HT-29 (cell line): ENCODE data around the gene CARNS1. TPM values are rescaled to one million over a fixed set of nuclear protein-coding genes. Genes with fewer than 3 reads are reported as not detected.
A peak's percentile ranks its signal among the peaks of the same experiment; 100 is the strongest.
"Not testable (repeated sequence)": the region's sequence is repeated elsewhere in the genome, so short reads cannot be mapped to it uniquely, and the experiment has no call there.

Source experiments
- DNase-seq: peaks from one replicate; pipeline ENCODE4 v3.0.0-alpha.2; 2015; ENCODE audit warnings: low spot score
- small RNA-seq: library from RNA; depleted of rRNA; stranded (forward); fragments of <200 nt; gene quantifications from one replicate; pipeline ENCODE3, GENCODE V24; 2014
- total RNA-seq: library from RNA; depleted of rRNA; stranded (reverse); fragments of >200 nt; shearing (Covaris generic); gene quantifications from 2 replicates; pipeline ENCODE4 v1.2.3, GENCODE V29; 2014; rRNA removed

The CARNS1 gene
- total RNA-seq, 1 experiment from 2014 or later, result 0.76 TPM

DNA sequence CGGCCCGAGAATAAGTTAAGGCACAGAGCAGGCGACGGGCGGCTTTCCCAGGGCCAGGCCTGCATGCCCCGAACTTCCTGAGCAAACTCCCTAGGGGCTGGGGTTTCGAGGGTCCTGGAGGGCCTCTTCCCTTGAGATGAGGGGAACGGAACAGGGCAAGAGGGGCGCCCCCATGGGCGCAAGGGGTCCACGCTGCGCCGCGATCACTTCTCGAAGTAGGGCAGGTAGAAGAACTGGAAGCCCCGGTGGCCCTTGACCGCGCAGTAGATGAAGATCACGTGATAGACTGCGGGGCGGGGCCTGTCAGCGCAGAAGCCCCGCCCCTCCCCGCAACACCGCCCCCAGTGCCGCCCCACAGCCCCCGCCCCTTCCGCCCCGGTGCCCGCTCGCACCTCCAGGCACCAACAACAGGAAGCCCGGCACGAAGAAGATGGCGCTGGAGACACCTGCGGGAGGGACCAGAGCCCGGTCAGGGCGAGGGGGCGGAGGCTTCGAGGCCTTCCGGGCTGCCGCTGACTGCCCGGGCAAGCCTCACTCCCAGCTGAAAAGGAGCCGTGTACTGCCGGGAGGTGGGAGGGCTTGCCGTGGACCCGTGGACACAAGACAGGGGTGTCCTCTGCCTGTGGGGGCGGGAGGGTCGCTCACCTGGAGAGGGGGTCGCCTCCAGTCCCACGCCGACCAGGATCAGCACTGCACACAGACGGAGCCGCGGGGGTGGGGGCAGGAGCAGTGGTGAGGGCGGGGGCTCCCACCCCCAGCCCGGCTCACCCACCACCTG lies 49.1 kb downstream of the CARNS1 start:
- DNase-seq, result peak; percentile 95

- DNase-seq, result peak; percentile 50
These were observed 49.7 kb downstream of the CARNS1 start for GRCh38 chr11:67465189-67465510.

DNA sequence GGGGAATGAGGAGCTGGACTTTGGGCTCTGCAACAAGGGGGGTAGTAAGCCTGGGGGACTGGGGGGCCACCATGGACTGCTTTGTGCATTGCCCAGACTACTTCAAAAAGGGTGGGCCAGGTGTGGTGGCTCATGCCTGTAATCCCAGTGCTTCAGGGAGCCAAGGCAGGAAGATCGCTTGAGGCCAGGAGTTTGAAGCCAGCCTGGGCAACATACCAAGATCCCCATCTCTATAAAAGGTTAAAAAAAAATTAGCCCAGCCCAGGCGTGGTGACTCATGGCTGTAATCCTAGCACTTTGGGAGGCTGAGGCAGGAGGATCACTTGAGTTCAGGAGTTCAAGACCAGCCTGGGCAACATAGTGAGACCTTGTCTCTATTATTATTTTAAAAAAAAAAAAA lies 50.1 kb downstream of the CARNS1 start:
- DNase-seq, result not testable (repeated sequence)

DNA sequence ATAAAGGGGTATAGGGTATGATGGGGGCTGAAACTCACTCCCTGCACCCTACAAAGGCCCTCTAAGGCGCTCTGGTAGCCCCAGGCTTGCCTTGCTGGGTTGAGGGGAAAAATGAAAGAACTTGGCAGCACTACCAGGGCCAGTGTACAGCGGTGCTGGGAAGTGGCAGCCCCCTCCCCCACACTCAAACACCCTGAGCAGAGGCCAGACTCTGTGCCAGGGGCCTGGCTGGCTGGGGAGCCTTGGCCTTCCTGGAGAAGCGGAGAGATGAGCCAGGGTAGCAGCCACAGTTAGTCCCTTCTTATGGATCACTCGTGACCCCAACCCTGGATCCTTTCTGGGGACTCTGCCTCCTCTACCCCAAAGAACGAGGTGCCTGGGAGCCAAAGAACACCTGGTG lies 50.9 kb downstream of the CARNS1 start:
- no peak for DNase-seq

DNA sequence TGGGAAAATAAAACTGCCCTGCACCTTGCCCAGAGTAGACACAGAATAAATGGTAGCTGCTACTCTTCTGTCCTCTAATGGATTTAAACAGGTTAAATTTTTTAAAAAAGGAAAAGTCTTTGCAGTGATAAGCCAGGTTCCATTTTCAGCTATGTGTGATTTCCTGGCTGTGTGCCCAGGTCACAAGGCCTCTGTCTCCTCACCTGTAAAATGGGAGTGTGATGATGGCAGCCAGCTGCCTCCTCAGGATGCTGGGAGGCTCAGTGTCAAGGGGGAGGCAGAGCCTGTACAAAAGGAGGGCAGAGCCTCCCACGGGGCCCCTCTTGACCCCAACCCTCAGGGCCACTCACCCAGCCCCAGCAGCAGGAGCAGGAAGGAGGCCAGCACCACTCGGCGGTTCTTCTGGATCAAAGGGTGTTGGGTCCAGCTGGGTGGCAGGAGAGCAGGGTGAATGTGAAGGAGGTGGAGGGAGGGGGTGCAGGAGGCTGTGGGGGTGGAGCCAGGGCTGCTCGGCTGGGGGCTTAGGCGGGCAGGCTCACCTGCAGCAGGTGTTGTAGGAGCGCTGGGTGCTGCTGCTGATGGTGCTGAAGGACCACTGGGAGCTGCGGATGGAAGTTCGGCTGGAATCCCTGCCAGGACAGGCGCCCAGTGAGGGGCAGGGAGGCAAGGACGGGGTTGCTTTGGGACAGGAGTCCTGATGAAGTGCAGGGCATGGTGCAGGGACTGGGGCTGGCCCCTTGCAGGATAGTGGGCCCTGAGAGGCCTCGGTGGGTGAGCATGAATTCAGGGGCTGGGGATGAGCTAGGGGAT lies 51.7 kb downstream of the CARNS1 start:
- no peak for DNase-seq

DNA sequence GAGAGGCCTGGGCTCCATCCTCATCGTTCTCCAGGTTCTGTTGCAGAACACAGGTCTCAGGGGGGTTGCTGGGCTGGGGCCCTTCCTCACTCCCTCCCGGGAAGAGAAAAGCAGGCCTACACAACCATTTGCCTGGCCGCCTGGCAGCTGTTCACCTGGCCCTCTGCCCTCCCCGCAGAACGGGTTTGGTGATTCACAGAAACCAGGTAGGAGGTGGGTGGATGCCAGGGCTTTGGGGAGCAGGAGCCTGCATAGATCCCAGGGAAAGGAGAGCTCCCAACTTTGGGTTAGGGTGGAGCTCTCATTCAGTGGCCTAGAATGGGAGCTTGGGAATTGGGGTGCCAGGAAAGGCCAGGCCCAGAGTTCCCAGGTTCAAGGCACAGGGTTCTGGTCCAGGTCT lies 52.6 kb downstream of the CARNS1 start:
- peak; percentile 93 for DNase-seq

DNA sequence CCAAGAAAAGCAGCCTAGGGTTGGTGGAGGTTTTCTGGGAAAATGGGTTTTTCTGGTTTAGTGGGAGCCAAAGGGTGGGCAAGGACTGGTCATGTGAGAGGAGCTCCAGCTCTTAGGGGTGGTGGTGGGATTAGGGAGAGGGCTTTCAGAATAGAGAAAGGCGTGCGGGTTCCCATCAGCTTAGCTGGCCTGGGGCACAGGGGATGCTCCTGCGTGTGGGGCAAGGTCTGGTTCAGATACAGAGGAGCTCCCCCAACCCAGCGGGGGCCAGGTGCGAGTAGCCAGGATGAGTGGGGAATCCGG lies 52.9 kb downstream of the CARNS1 start:
- no peak for DNase-seq

- DNase-seq, result peak; percentile 94
These were observed 53.5 kb downstream of the CARNS1 start, which contains the start of gene TMEM134 for GRCh38 chr11:67468759-67469507. TSS of gene TMEM134 (minus strand) at chr11:67469251. CDS start at chr11:67469192, 59 bp downstream.

DNA sequence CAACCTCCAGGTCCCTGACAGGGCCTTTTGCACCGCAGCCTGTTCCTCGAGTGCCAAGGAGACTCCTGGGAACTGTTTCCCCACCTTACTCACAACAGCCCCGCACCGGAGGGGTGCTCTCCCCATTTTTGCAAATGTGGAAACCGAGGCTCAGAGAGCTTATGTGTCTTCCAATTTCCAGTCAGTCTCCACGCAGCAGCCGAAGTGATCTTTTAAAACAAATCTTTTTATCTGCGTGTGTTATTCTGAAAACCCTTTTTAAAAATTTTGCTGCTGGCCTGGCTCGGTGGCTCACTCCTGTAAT lies 54.0 kb downstream of the CARNS1 start:
- no peak for DNase-seq

DNA sequence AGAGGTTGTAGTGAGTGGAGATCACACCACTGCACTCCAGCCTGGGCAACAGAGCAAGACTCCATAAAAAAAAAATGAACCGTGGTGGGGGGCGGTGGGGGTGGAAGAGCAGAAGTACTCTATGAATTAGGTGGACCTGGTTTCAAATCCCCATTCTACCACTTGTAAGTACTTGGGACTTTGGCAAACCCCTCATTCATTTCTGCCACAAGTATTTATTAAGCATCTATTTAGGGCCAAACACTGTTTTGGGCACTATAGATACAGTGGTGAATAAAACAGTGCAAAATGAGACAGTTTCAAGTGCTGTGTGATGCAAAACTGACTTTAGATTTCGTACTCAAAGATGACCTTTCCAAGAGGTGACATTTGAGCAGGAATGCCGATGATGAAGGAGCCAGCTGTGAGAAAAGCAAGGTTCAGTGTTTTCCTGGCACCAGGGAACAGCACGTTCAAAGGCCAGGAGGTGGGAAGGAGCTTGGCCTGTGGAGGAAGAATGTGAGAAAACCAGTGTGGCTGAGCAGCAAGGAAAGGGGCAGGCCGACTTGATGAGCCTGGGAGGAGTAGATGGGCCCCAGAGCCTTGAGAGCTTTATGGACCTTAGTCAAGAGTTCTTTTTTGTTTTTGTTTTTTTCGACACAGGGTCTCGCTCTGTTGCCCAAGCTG lies 55.0 kb downstream of the CARNS1 start:
- DNase-seq, result no peak

DNA sequence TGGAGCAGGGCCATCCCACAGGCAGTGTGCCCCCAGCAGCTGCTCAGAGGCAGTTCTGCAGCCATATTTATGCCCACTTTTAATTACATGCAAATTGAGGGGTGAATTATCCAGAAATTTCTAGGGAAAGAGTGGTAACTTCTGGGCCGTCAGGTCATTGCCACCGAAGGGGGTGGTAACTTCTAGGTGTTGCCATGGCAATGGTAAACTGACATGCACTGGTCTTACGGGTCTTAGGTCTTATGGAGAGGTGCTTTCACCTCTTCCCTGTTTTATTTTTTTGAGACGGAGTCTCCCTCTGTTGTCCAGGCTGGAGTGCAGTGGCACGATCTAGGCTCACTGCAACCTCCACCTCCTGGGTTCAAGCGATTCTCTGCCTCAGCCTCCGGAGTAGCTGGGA lies 57.4 kb downstream of the CARNS1 start:
- DNase-seq, result no peak

Small RNA genes within 50 kb of the gene (small RNA-seq; reads per million reads assigned to genes)
- gene RNU6-1238P, result not detected

Other genes starting within 250 kb of the CARNS1 start
- 270 and 294 TPM in 2 replicates for gene GRK2, start 149.2 kb upstream of the CARNS1 start, total RNA-seq
- gene ANKRD13D, start 126.4 kb upstream of the CARNS1 start, total RNA-seq, result 100 and 107 TPM in 2 replicates
- gene SSH3, start 112.1 kb upstream of the CARNS1 start, total RNA-seq, result 180 TPM in 2 replicates
- 137 and 138 TPM in 2 replicates for gene POLD4, start 62.1 kb upstream of the CARNS1 start, total RNA-seq
- gene CLCF1, start 42.1 kb upstream of the CARNS1 start, total RNA-seq, result 25.5 and 29.7 TPM in 2 replicates
- gene RAD9A, start 23.7 kb upstream of the CARNS1 start, total RNA-seq, result 35.2 and 38.4 TPM in 2 replicates
- 610 and 631 TPM in 2 replicates for gene PPP1CA, start 13.8 kb upstream of the CARNS1 start, total RNA-seq
- 0.15 TPM in 1 of 2 replicates, not detected in the other for gene TBC1D10C, start 11.6 kb upstream of the CARNS1 start, total RNA-seq
- 125 and 137 TPM in 2 replicates for gene RPS6KB2, start 12.8 kb downstream of the CARNS1 start, total RNA-seq
- gene PTPRCAP, start 22.0 kb downstream of the CARNS1 start, total RNA-seq, result 1.9 and 4.0 TPM in 2 replicates
- gene CORO1B, start 27.8 kb downstream of the CARNS1 start, total RNA-seq, result 357 and 366 TPM in 2 replicates
- 0.34 TPM in 1 of 2 replicates, not detected in the other for gene GPR152, start 37.1 kb downstream of the CARNS1 start, total RNA-seq
- gene CABP4, start 39.7 kb downstream of the CARNS1 start, total RNA-seq, result 11.8 and 16.2 TPM in 2 replicates
- 42.5 and 67.7 TPM in 2 replicates for gene TMEM134, start 53.6 kb downstream of the CARNS1 start, total RNA-seq
- 149 and 151 TPM in 2 replicates for gene AIP, start 67.3 kb downstream of the CARNS1 start, total RNA-seq
- 60.8 and 67.1 TPM in 2 replicates for gene PITPNM1, start 89.7 kb downstream of the CARNS1 start, total RNA-seq
- gene CDK2AP2, start 92.5 kb downstream of the CARNS1 start, total RNA-seq, result 99.2 and 102 TPM in 2 replicates
- not detected in 2 replicates for gene CABP2, start 107.8 kb downstream of the CARNS1 start, total RNA-seq
- gene GSTP1, start 168.1 kb downstream of the CARNS1 start, total RNA-seq, result 2,847 and 3,158 TPM in 2 replicates
- 384 and 431 TPM in 2 replicates for gene NDUFV1, start 191.3 kb downstream of the CARNS1 start, total RNA-seq
- gene NUDT8, start 214.3 kb downstream of the CARNS1 start, total RNA-seq, result 60.0 and 72.9 TPM in 2 replicates
- 2.2 and 5.4 TPM in 2 replicates for gene TBX10, start 224.1 kb downstream of the CARNS1 start, total RNA-seq
- 2.0 and 7.3 TPM in 2 replicates for gene ACY3, start 235.1 kb downstream of the CARNS1 start, total RNA-seq